HG03354 (cell line): ENCODE results near the gene CCDC181.

Experiments used
- ATAC-seq: cut with Tn5 transposase; IDR thresholded peaks from one replicate; pipeline ENCODE4 v1.9.1; 2021; ENCODE audit warnings: mild to moderate bottlenecking; ENCODE audit not compliant: unreplicated experiment, poor library complexity, severe bottlenecking

CCDC181 gene

DNA sequence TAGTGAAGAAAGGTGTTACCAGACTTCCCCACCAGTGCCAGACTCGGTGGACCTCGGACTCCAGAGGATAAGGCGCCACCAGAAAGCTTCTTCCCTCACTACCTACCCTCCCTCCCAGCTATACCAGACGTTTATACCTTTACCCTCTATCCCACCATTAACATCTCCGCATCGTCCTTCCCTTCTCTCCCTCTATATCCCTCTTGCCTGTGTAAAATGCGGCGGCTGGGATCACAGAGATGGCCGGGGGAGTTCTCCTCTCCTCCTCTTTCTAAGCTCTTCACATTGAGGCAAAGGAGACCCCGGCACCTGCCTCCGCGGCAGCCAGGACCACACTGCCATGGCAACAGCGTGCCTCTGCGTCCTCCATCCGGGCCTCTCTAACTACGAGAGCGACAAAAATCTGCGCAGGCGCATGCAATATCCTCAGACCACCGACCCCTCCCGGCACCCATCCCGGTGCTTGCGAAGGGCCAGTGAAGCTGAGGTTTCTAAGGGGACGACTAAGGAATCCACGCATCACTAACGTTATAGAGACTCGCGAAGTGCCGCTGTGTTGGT is at the start of gene CCDC181:
Gene CCDC181 (minus strand): TSS at position 394 of the 561 bp plus-strand sequence. CDS start 2,547 bp downstream, outside the sequence.
- ATAC-seq, result peak; percentile 86

DNA sequence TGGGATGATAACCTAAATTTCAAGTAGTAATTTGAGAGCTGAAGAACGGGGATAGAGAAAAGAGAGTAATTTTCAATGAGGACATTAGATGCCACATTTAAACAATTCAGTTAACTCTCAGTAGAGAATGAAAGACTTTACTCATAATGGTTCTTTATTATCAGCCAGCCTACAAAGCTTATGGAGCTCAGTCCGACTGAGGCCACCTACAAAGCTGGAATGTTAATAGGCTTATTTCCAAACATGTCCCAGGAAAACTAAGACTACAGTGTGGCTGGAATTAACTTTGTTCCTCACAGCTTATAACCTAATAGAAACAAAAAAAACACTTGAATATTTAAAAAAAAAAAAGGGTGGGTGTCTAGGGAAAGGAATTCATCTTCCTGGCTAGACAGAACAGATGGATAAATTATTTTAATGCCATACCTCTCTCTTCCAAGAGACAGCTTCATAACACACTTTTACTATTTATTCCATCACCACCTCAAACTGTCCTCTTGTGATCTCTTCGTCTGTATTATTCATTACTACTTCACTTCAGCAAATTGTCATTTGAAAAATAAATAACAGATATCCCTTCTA is 48.6 kb upstream of the CCDC181 start:
- ATAC-seq, result no peak

- ATAC-seq, result no peak
These were observed 47.2 kb upstream of the CCDC181 start for GRCh38 chr1:169474302-169474995.

- ATAC-seq, result no peak
These were observed 46.1 kb upstream of the CCDC181 start for GRCh38 chr1:169473347-169473746.

GRCh38 chr1:169472738-169473137 is 45.5 kb upstream of the CCDC181 start:
- no peak for ATAC-seq

- no peak for ATAC-seq
These were observed 41.7 kb upstream of the CCDC181 start for GRCh38 chr1:169468982-169469381.

DNA sequence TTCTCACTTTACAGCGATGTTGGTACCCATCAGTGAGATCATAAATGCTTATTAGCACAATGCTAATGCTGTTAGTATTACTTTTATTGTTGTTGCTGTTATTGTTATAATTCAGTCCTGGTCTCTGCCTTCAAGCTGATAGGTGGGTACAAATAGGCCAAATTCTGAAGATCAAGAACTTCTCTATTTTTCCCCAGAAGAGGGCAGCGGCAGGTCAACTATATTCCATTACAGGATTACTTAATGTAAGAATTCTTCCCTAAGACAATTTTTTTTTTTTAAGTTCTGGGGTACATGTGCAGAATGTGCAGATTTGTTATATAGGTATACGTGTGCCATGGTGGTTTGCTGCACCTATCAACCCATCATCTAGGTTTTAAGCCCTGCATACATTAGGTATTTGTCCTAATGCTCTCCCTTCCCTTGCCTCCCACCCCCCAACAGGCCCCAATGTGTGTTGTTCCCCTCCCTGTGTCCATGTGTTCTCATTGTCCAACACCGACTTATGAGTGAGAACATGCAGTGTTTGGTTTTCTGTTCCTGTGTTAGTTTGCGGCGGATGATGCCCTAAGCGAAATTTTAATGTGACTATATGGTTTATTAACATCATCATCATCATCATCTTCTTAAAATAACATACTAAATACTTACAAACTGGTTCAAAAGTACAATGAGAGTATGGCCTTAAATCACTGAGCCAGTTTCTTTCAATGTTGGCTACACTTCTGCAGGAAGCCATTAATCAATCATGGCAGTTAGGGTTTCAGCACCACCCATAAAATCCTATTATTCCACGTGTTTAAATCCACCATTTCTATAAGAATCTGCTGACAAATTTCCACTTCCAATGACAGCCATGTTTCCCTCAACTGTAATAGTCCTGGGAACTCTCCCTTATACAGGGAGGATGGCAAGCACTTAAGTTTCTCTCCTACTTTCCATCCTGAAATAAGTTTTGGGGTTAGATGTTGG is 39.3 kb upstream of the CCDC181 start:
- no peak for ATAC-seq

GRCh38 chr1:169465281-169465680 is 38.0 kb upstream of the CCDC181 start:
- no peak for ATAC-seq

GRCh38 chr1:169462385-169462784 is 35.1 kb upstream of the CCDC181 start:
- no peak for ATAC-seq

DNA sequence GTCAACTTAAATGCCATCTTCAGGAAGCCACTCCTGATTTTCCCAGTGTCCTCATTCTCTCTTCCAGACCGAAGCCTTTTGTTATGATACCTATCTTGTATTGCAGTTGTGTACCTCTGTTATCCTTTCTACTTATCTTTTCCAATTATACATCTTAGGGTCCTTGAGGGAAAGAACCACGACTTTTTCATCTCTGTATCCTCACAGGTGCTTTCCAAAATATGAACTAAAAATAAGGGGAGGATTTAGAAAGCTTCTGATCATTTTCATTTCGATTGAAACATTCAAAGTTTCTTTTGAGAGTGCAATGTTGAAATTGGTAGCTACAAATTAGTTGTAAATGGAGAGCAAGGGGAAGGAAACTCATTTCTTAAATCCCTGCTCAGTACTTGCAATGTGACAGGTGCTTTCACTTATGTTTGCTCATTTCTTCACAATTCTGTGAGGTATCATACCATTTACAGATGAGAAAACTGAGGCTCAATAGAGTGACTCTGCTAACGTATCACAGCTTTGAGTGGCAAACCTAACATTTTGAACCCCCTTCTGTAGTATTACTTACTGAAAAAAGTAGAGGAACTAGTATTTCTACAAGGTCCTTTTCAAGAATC is 34.2 kb upstream of the CCDC181 start:
- no peak for ATAC-seq

DNA sequence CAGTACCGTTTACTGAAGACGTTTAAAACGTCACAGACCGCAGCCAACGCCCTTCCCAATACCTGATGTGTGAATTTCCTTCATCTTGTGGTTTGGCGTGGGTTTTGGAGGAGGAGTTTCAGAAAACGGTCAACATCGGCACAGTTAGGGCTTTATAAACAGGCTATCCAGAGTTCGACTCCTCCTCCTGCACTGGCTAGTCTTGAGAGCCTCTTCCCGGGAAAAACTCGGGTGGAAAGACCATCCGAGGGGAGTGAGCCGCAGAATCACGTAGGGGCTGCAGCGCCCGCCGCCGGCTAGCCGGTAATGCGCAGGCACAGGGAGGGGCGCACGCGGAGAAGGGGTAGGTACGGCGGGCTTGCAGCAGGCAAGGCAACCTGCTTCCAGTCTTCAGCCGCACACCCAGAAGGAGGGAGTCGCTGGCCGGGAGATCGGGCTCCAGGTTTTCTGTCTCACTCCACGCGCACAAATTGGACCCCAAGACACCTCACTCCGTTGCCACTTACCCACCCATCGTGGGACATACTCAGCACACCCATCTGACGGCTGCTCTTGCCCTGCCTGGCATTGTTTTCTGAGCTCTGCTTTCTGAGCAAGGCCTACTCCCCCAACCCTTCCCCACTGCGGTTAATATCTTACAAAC is 33.0 kb upstream of the CCDC181 start:
- ATAC-seq, result no peak

DNA sequence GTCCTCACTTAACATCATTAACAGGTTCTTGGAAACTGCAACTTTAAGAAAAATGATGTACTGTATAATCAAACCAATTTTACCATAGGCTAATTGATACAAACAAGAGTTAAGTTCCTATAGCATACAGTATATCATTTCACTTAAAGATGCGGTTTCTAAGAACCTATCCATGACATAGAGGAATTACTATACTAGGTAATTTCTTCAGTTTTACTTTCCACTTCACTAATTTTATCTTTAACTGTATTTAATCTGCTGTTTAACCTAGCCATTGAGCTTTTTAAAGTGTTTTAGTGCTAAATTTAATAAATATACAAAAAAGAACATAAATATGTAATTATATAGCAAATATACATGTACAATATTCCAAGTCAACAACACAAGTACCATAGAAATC is 30.2 kb upstream of the CCDC181 start:
- ATAC-seq, result no peak

DNA sequence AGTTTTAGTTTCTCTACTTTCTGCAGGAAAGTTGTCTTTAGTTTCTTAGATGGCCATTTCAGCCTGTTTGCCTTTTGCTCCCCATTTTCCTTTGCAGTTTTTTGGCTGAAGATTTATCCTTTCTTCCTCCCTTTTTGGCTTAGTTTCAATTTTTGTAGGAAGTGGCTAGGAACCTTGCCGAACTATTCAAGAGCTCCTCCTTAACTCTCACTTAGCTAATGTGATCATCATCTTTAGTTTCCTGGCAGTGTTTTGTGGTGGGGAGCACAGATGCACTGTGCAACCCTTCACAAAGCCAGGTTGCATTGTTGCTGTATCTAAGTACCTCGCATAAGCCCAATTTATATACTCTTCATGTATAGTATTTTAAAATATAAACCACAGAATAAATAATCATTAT is 28.8 kb upstream of the CCDC181 start:
- ATAC-seq, result no peak

GRCh38 chr1:169452921-169453320 is 25.6 kb upstream of the CCDC181 start:
- no peak for ATAC-seq

DNA sequence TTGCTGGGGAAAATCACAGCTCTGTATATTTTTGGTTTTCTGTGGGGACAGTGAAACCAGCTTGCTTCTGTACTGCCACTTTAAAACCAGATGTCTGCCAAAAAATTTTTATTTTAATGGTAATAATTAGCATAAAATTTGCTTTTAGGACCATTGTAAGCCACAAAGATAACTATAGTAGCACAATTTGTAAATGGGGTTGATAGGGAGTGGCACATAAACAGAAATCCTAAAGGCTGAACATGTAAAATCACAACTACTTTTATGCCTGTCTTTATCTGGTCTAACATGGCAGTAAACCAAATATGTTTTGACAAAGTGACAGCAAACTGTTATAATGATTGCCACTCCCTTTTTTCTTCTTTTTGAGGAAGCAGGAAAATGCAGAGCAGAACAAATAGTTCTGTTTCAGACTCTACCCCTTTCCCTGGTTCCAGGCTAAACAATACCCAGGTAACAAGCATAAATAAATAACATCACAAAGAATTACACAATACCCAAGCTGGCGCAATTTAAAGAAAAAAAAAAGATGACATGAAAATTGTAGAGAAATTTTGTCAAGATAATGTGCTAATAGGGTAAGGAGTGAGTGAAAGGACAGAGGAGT is 24.0 kb upstream of the CCDC181 start:
- no peak for ATAC-seq

DNA sequence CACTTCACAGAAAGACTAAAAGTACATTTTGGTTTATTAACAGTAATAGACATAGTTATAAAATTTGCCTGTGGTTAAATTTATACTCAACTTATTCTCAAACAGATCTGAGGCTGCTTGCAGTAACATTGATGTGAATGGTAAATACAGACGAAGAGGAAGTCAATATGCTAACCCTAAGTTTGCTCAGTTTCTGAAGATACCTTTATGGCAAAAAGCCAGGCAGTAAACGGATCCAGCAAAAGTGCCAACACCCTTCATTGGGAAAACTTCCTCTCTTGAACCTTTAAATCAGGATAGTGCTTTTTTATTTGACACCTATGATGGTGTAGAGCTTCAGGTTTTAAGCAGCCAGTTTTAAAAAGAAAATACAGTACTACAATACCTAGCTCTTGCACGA is 16.6 kb upstream of the CCDC181 start:
- no peak for ATAC-seq

DNA sequence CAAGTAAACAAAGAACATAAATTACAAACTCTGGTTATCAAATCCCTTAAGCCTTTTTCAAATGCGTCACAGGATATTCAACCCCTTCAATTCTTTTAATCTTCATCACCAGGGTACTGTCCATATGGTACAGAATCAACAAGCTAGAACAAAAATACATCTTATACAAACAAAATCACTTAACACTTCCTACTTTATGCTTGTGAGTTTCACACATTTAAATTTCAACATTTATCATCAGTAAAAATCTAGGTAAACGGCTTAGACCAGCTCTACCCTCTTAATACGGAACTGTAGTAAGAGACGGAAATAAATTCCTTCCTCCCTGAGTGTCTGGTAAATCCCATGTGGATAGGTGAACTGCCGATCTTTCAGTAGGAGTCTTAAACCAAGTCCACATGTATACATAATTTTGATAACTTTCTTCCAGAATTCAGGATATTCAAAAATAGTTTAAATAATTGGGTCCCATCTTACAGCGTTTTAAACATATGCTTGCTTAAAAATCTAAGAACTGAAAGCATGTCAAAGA is 1.0 kb downstream of the CCDC181 start:
- no peak for ATAC-seq

DNA sequence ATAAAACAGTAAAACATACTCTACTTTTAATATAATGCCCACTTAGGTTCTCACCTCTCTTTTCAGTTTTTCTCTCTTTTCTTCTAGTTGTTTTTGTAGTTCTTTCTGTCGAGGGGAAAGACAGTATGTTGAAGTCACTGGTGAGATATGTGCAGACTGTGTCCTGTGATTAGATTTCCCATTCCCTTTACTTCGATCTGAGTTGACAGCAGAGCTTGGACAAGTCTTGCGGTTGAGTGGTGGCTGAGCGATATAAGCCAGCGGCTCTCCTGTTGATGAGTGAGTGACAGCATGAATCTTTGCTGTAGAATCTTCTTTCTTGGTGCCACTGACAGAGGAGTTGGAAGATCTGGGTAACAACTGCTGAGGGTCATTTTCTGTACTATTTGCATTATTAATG is 6.0 kb downstream of the CCDC181 start:
- ATAC-seq, result no peak

GRCh38 chr1:169414952-169415351 is 12.3 kb downstream of the CCDC181 start:
- no peak for ATAC-seq
